NOMO-1 treated with DMSO at 0.1 percent for 48 hours (cell line): Measurements from ENCODE around the gene KDM4B.

Experiments used
- DNase-seq: peaks from one replicate; lab custom pipeline; 2025; ENCODE audit not compliant: unreplicated experiment; lab: John Stamatoyannopoulos, UW

The KDM4B gene

GRCh38 chr19:5068233-5069072 lies 99.5 kb downstream of the KDM4B start:
- no peak for DNase-seq

GRCh38 chr19:5070331-5070730 lies 101.4 kb downstream of the KDM4B start:
- no peak for DNase-seq

GRCh38 chr19:5070930-5071329 lies 102.0 kb downstream of the KDM4B start:
- DNase-seq, result no peak

GRCh38 chr19:5071579-5071978 lies 102.7 kb downstream of the KDM4B start:
- no peak for DNase-seq

- DNase-seq, result no peak
Observed at GRCh38 chr19:5072115-5072514, 103.2 kb downstream of the KDM4B start.

GRCh38 chr19:5073153-5073844 lies 104.4 kb downstream of the KDM4B start:
- no peak for DNase-seq

- DNase-seq, result peak; percentile 77
Observed at GRCh38 chr19:5074407-5074806, 105.5 kb downstream of the KDM4B start.

GRCh38 chr19:5074830-5075394 lies 106.0 kb downstream of the KDM4B start:
- DNase-seq, result no peak

GRCh38 chr19:5075597-5075996 lies 106.7 kb downstream of the KDM4B start:
- DNase-seq, result no peak

- no peak for DNase-seq
Observed at GRCh38 chr19:5076440-5077208, 107.7 kb downstream of the KDM4B start.

GRCh38 chr19:5077209-5077515 lies 108.2 kb downstream of the KDM4B start:
- DNase-seq, result no peak

GRCh38 chr19:5078182-5078581 lies 109.3 kb downstream of the KDM4B start:
- peak; percentile 64 for DNase-seq

GRCh38 chr19:5078666-5079065 lies 109.8 kb downstream of the KDM4B start:
- DNase-seq, result no peak

GRCh38 chr19:5079071-5079774 lies 110.3 kb downstream of the KDM4B start:
- DNase-seq, result no peak

- no peak for DNase-seq
Observed at GRCh38 chr19:5080030-5080654, 111.2 kb downstream of the KDM4B start.

GRCh38 chr19:5080809-5081208 lies 111.9 kb downstream of the KDM4B start:
- no peak for DNase-seq

GRCh38 chr19:5081443-5082161 lies 112.7 kb downstream of the KDM4B start:
- DNase-seq, result no peak

- DNase-seq, result no peak
Observed at GRCh38 chr19:5083547-5083965, 114.6 kb downstream of the KDM4B start.

GRCh38 chr19:5085566-5085965 lies 116.7 kb downstream of the KDM4B start:
- no peak for DNase-seq

GRCh38 chr19:5086230-5086629 lies 117.3 kb downstream of the KDM4B start:
- no peak for DNase-seq
